Endothelial cell of hepatic sinusoid (primary cell): ENCODE data around the gene MECP2.

Source experiments
- in situ Hi-C: cut with HindIII; loops from 2 replicates; pipeline ENCODE4 v1.10.0; 2017; ENCODE audit warnings: low sequenced_read_pairs

The MECP2 gene

GRCh38 chrX:154040307-154040756 lies 57.2 kb downstream of the MECP2 start:
- in situ Hi-C loops: no loop called here

- in situ Hi-C loops: no loop called here
Observed at GRCh38 chrX:154039577-154039976, 57.9 kb downstream of the MECP2 start.

GRCh38 chrX:154038656-154039055 lies 58.9 kb downstream of the MECP2 start:
- in situ Hi-C loops: no loop called here

- in situ Hi-C loops: no loop called here
Observed at GRCh38 chrX:154037754-154038153, 59.8 kb downstream of the MECP2 start.

GRCh38 chrX:154036513-154036912 lies 61.0 kb downstream of the MECP2 start:
- in situ Hi-C loops: no loop called here

- in situ Hi-C loops: no loop called here
Observed at GRCh38 chrX:154033848-154034247, 63.7 kb downstream of the MECP2 start.

GRCh38 chrX:154032653-154033052 lies 64.9 kb downstream of the MECP2 start:
- in situ Hi-C loops: no loop called here

GRCh38 chrX:154032160-154032559 lies 65.4 kb downstream of the MECP2 start:
- in situ Hi-C loops: no loop called here

GRCh38 chrX:154030715-154031305 lies 66.7 kb downstream of the MECP2 start:
- in situ Hi-C loops: no loop called here

- in situ Hi-C loops: no loop called here
Observed at GRCh38 chrX:154030266-154030665, 67.3 kb downstream of the MECP2 start.

GRCh38 chrX:154029439-154029838 lies 68.1 kb downstream of the MECP2 start:
- in situ Hi-C loops: no loop called here

GRCh38 chrX:154028502-154029184 lies 68.9 kb downstream of the MECP2 start:
- in situ Hi-C loops: no loop called here

GRCh38 chrX:154027986-154028385 lies 69.5 kb downstream of the MECP2 start:
- in situ Hi-C loops: no loop called here

GRCh38 chrX:154027022-154027402 lies 70.5 kb downstream of the MECP2 start:
- in situ Hi-C loops: no loop called here

- in situ Hi-C loops: no loop called here
Observed at GRCh38 chrX:154026136-154027021, 71.1 kb downstream of the MECP2 start.

- in situ Hi-C loops: no loop called here
Observed at GRCh38 chrX:154025230-154025629, 72.3 kb downstream of the MECP2 start.

GRCh38 chrX:154024271-154024670 lies 73.2 kb downstream of the MECP2 start:
- in situ Hi-C loops: no loop called here

GRCh38 chrX:154023276-154024000 lies 74.1 kb downstream of the MECP2 start:
- in situ Hi-C loops: no loop called here

- in situ Hi-C loops: no loop called here
Observed at GRCh38 chrX:154022108-154022507, 75.4 kb downstream of the MECP2 start.

GRCh38 chrX:154021131-154021611 lies 76.3 kb downstream of the MECP2 start:
- in situ Hi-C loops: no loop called here

- in situ Hi-C loops: no loop called here
Observed at GRCh38 chrX:154020536-154021115, 76.9 kb downstream of the MECP2 start.
